Smooth muscle cell (in vitro differentiated cells): ENCODE results near the gene KRT80. TPM values are rescaled to one million over a fixed set of nuclear protein-coding genes. Genes with fewer than 3 reads are reported as not detected.
A peak's percentile ranks its signal among the peaks of the same experiment; 100 is the strongest.

Experiments
- DNase-seq: peaks from one replicate; lab custom pipeline; 2025; ENCODE audit not compliant: unreplicated experiment; lab: John Stamatoyannopoulos, UW
- H2AFZ ChIP-seq: fragments of 200-600 bp; sonication (generic); 2 replicates; pipeline ENCODE4 v1.6.0; 2016; ENCODE audit warnings: antibody characterized with exemption, low read depth, mild to moderate bottlenecking
- H3F3A ChIP-seq: fragments of 200-600 bp; sonication (generic); 2 replicates; pipeline ENCODE4 v1.6.0; 2017; ENCODE audit warnings: antibody characterized with exemption, low read depth
- H3K27ac ChIP-seq: fragments of 200-600 bp; sonication (generic); 2 replicates; pipeline ENCODE4 v1.5.1; 2016; ENCODE audit warnings: low read depth, mild to moderate bottlenecking
- H3K27me3 ChIP-seq: fragments of 200-600 bp; sonication (generic); 2 replicates; pipeline ENCODE4 v1.6.1; 2016; ENCODE audit warnings: low read depth, mild to moderate bottlenecking
- H3K36me3 ChIP-seq: fragments of 200-600 bp; sonication (generic); 2 replicates; pipeline ENCODE4 v1.5.1; 2016; ENCODE audit warnings: low read depth
- H3K4me1 ChIP-seq: fragments of 200-600 bp; sonication (generic); 2 replicates; pipeline ENCODE4 v1.5.1; 2016; ENCODE audit warnings: low read depth
- H3K4me2 ChIP-seq: fragments of 200-600 bp; sonication (generic); 2 replicates; pipeline ENCODE4 v1.6.0; 2016; ENCODE audit warnings: mild to moderate bottlenecking
- H3K4me3 ChIP-seq: fragments of 200-600 bp; sonication (generic); 2 replicates; pipeline ENCODE4 v1.5.1; 2016; ENCODE audit warnings: mild to moderate bottlenecking
- H3K79me2 ChIP-seq: fragments of 200-600 bp; sonication (generic); 2 replicates; pipeline ENCODE4 v1.6.0; 2016; ENCODE audit warnings: low read depth, mild to moderate bottlenecking
- H3K9ac ChIP-seq: fragments of 200-600 bp; sonication (generic); 2 replicates; pipeline ENCODE4 v1.6.0; 2016; ENCODE audit warnings: low read depth
- H3K9me3 ChIP-seq: fragments of 200-600 bp; sonication (generic); replicated peaks from 2 replicates; pipeline ENCODE4 v1.5.1; 2016; ENCODE audit warnings: low read depth
- H4K20me1 ChIP-seq: fragments of 200-600 bp; sonication (generic); 2 replicates; pipeline ENCODE4 v1.6.0; 2016; ENCODE audit warnings: low read depth
- WGBS: methylation state at CpG from one replicate; pipeline ENCODE4 v1.1.7; 2016; ENCODE audit warnings: low lambda C conversion rate; 5-methylcytosine and 5-hydroxymethylcytosine counted together
- polyA plus RNA-seq: library from polyadenylated mRNA; unstranded; fragments of >200 nt; fragmentation: Nextera tagmentation; extraction: Ambion mirVana; gene quantifications from 2 replicates; pipeline ENCODE4 v1.2.1, GENCODE V29; 2016
- total RNA-seq: library from RNA; depleted of rRNA; stranded (reverse); fragments of >200 nt; gene quantifications from 2 replicates; pipeline ENCODE4 v1.2.3, GENCODE V29; 2014
- TF ChIP-seq, protein P1 (sequence below): fragments of 200-600 bp; sonication (generic); IDR thresholded peaks from 2 replicates; pipeline ENCODE4 v1.5.1; 2017; ENCODE audit warnings: borderline replicate concordance, mild to moderate bottlenecking, antibody characterized with exemption; ENCODE audit not compliant: insufficient read depth, poor library complexity, severe bottlenecking

Gene KRT80
- total and polyA plus RNA-seq, 2 experiments from 2014 or later = 5.1 to 11.7 TPM

DNA sequence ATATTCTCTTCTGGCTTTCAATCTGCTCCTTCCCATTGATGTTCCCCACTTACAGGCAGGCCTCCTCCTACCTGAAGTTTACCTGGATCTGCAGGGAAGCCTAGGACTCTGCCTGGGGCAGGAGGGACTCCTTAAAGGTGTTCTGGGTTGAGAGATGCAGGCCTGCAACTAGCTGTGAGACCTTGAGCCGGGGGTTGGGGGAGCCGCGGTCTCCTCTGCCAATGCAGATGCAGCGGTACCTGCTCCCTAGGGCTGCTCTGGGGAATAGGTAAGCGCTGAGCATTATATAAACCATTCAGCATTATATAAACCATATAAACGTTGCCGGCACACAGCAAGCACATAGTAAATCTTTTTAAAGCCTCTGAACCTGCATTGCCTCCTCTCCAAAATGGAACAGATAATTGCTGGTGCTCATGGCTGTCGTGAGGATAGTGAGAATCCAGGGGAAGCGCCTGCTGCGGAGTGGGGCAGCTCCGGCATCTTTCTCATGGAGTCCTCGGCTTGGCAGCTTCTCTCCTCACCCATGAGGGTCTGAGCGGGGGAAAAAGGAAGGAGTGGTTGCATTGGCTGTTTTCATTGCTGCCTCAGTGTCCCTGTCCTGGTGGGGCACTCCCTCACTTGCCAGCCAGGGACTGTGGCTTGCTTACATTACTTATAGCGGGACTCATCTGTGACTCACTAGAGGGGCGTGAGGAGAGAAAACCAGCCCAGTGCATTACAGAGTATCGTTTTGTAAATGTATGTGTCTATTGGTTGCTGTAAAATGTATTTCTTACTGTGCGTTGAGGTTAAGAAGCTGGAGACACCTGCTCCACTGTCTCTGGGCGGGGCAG lies 12.5 kb upstream of the KRT80 start:
- Histone ChIP-seq H2AFZ (no peak overlapping the region), H4K20me1 (no peaks in the 10 kb centered on the region), H3K9ac (peak overlapping the region; percentile 77), H3K79me2 (no peaks in the 10 kb centered on the region), H3K4me3 (no peak overlapping the region), H3K36me3 (no peaks in the 10 kb centered on the region), H3F3A (no peaks in the 10 kb centered on the region), H3K27me3 (no peaks in the 10 kb centered on the region), H3K4me2 (peak overlapping the region; percentile 49), H3K9me3 (no peaks in the 10 kb centered on the region), H3K27ac (peak overlapping the region; percentile 79), H3K4me1 (peaks cover 21% of the 10 kb centered on the region)
- DNase-seq = no peak
- WGBS = 79% methylated on average over 18 of the region's 18 CpGs
- TF ChIP-seq, protein P1, sequence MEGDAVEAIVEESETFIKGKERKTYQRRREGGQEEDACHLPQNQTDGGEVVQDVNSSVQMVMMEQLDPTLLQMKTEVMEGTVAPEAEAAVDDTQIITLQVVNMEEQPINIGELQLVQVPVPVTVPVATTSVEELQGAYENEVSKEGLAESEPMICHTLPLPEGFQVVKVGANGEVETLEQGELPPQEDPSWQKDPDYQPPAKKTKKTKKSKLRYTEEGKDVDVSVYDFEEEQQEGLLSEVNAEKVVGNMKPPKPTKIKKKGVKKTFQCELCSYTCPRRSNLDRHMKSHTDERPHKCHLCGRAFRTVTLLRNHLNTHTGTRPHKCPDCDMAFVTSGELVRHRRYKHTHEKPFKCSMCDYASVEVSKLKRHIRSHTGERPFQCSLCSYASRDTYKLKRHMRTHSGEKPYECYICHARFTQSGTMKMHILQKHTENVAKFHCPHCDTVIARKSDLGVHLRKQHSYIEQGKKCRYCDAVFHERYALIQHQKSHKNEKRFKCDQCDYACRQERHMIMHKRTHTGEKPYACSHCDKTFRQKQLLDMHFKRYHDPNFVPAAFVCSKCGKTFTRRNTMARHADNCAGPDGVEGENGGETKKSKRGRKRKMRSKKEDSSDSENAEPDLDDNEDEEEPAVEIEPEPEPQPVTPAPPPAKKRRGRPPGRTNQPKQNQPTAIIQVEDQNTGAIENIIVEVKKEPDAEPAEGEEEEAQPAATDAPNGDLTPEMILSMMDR = no peak

DNA sequence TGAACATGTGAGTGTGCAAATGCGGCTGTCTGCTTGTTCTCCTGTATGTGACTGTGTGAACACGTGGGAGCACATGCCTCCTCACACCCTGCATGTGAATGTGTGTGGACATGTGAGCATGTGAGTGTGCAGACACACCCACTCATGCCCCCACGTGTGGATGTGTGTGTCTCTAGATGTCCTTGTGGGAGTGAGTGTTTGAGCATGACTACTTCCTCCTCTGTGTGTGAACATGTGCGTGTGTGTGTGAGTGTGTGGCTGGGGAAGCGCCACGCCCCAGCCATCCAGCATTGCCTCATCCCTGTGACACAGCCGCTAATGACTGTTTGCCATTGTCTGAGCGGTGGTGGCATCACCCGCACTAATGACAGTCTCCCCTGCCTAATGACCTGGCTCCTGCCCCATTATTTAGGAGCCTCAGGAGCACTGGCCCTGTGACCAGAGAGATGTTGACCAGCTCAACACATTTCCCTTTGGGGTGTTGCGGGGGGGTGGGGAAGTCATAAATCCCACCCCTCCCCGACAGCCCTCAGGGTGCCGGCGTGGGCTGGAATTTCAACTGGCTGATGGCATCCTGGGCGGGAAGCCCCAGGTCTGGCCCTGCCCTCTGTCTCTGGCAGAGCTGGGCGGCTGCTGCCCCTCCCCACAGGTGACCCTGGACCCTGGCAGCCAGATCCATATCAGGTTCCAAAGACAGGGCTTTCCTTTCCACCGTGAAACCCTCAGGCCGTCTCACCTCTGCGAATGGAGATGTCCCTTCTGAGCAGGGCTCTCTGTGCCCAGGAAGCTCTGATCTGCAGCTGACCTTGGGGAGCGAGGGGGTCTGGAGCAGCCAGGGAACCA lies 11.5 kb upstream of the KRT80 start:
- H3F3A ChIP-seq = no peaks in the 10 kb centered on the region
- H3K27ac ChIP-seq = peak overlapping the region; percentile 79
- no peaks in the 10 kb centered on the region for H4K20me1 ChIP-seq
- no peak for DNase-seq
- peak overlapping the region; percentile 77 for H3K9ac ChIP-seq
- H3K9me3 ChIP-seq = no peaks in the 10 kb centered on the region
- peaks cover 21% of the 10 kb centered on the region for H3K4me1 ChIP-seq
- TF ChIP-seq, protein P1 = no peak
- H3K36me3 ChIP-seq = no peaks in the 10 kb centered on the region
- H2AFZ ChIP-seq = no peak overlapping the region
- H3K79me2 ChIP-seq = no peaks in the 10 kb centered on the region
- peak overlapping the region; percentile 40 for H3K4me2 ChIP-seq
- no peak overlapping the region for H3K4me3 ChIP-seq
- 44% methylated on average over 19 of the region's 19 CpGs for WGBS
- H3K27me3 ChIP-seq = no peaks in the 10 kb centered on the region

- no peak overlapping the region for H3K4me2 ChIP-seq
- H3K36me3 ChIP-seq = no peaks in the 10 kb centered on the region
- H3K4me3 ChIP-seq = no peak overlapping the region
- H3K27ac ChIP-seq = peak overlapping the region; percentile 79
- H3K4me1 ChIP-seq = peaks cover 21% of the 10 kb centered on the region
- no peaks in the 10 kb centered on the region for H3K27me3 ChIP-seq
- DNase-seq = no peak
- H2AFZ ChIP-seq = peak overlapping the region; percentile 58
- no peaks in the 10 kb centered on the region for H3K79me2 ChIP-seq
- peak overlapping the region; percentile 39 for H3K9ac ChIP-seq
- TF ChIP-seq, protein P1 = no peak
- H3F3A ChIP-seq = no peaks in the 10 kb centered on the region
- no peaks in the 10 kb centered on the region for H3K9me3 ChIP-seq
- H4K20me1 ChIP-seq = no peaks in the 10 kb centered on the region
- 64% methylated on average over 18 of the region's 18 CpGs for WGBS
Observed at GRCh38 chr12:52202361-52203078, 10.7 kb upstream of the KRT80 start.
